LNCaP clone FGC (cell line): ENCODE data around the gene TREH.
"Not testable (repeated sequence)": the region's sequence is repeated elsewhere in the genome, so short reads cannot be mapped to it uniquely, and the experiment has no call there.

Experiments
- DNase-seq: peaks from one replicate; pipeline ENCODE4 v3.0.0-alpha.2; 2011; ENCODE audit warnings: low read depth
- H3K4me3 ChIP-seq: 2 replicates; pipeline ENCODE4 v1.5.1; 2011; ENCODE audit warnings: mild to moderate bottlenecking, low read depth, low read length, control low read depth
- CTCF ChIP-seq: IDR thresholded peaks from 2 replicates; pipeline ENCODE4 v1.5.1; 2012; ENCODE audit warnings: mild to moderate bottlenecking; ENCODE audit not compliant: control insufficient read depth, insufficient read depth; ENCODE audit errors: extremely low read depth

Gene TREH

GRCh38 chr11:118714816-118715215 is 35.4 kb upstream of the TREH start:
- DNase-seq, result no peak
- no peak for TF ChIP-seq CTCF
- no peak overlapping the region for H3K4me3 ChIP-seq

GRCh38 chr11:118714416-118714815 is 35.0 kb upstream of the TREH start:
- not testable (repeated sequence) for DNase-seq, H3K4me3 ChIP-seq

GRCh38 chr11:118708296-118708695 is 28.8 kb upstream of the TREH start:
- DNase-seq, result no peak
- no peak overlapping the region for H3K4me3 ChIP-seq
- TF ChIP-seq CTCF, result no peak

- H3K4me3 ChIP-seq, result no peak overlapping the region
- no peak for DNase-seq
- no peak for TF ChIP-seq CTCF
These were observed 27.0 kb upstream of the TREH start for GRCh38 chr11:118706546-118706825.

GRCh38 chr11:118705791-118706545 is 26.5 kb upstream of the TREH start:
- no peak overlapping the region for H3K4me3 ChIP-seq
- no peak for DNase-seq
- no peak for TF ChIP-seq CTCF

GRCh38 chr11:118705111-118705741 is 25.8 kb upstream of the TREH start:
- H3K4me3 ChIP-seq, result no peak overlapping the region
- DNase-seq, result no peak
- no peak for TF ChIP-seq CTCF

- DNase-seq, result no peak
- H3K4me3 ChIP-seq, result no peak overlapping the region
- TF ChIP-seq CTCF, result no peak
These were observed 24.2 kb upstream of the TREH start for GRCh38 chr11:118703563-118704106.
